ENCODE data around the gene LMO4.
A peak's percentile ranks its signal among the peaks of the same experiment; 100 is the strongest.

Gene LMO4

GRCh38 chr1:87328272-87329050 lies at the start of gene LMO4:
TSS of gene LMO4 (plus strand) at chr1:87328880. CDS start at chr1:87332016, 3,136 bp downstream.
- peak; percentile 98 for DNase-seq (ENCODE audit: low read depth)

DNA sequence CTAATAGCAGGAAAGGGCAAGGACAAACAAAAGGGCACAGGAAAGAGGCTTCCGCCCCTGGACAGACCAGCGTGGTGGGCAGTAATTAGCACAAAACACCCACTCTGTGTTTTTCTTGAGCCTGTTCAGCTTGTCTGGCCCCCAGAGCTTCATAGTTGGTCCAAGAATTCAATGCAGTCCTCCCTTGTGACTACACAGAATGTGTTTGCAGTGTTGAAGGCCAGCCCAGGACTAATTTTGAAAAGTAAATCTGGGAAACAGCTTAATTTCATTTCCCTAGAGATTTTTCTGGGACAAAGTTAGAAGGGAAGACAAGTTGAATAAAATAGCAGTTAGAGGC lies 49.2 kb upstream of the LMO4 start:
- no peak for DNase-seq (ENCODE audit: low read depth)

GRCh38 chr1:87279966-87280535 lies 48.6 kb upstream of the LMO4 start:
- peak; percentile 43 for DNase-seq (ENCODE audit: low read depth)

- no peak for DNase-seq (ENCODE audit: low read depth)
Measured at GRCh38 chr1:87284456-87285240, 44.0 kb upstream of the LMO4 start.

DNA sequence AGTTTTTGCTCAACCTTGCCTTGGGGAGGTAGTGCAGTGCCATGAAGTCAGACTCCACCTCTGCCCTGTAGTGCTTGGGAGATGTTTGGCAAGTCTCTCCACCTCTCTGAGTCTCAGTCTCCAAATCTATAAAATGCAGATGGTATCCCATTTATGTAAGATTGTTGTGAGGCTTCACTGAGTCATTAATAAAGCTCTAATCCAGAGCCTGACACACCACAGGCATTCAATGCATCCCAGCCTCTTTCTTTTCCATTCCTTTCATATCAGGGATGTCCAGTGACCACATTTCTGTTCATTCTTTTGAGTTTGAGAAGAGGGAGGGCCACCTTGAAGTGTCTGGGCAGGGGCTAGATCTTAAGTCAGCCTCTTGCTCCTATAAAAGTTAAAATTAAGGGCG lies 37.6 kb upstream of the LMO4 start:
- peak; percentile 8 for DNase-seq (ENCODE audit: low read depth)

DNA sequence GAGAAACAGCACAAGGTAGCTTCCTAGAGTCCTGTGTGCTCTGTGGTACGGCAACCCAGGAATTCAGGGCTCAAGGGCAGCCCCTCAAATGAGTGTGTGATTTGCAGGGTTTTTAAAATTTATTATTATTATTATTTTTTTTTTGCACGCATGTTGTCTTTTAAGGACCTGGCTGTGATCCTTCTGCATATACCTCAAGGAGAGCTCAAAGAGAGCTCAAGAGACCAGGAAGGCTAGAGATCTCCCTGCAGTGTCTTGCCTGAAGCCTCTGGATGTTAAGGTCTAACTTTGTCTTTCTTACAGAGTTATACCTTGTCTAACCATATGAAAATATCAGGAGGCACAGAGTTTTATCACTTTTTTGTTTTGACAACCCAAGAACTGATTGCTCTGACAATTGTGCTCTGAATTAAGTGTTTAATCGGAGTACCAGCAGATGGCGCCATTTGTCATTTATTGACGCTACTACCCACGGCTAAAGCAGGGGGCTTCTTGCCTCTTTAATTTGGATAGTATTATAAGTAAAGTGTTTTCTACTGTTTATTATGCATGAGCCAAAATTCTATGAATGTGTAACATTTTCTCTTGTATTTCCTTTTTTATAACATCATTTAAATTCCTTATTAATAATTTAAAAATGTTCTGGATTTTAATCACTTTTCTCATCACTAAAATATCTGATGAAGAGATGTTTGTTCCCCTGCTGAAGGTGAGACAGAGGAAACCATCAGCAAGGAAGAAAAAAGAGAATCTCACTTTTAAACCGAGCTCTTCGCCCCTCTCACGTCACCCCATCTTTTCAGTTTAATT lies 35.8 kb upstream of the LMO4 start:
- DNase-seq (ENCODE audit: low read depth) = peak; percentile 71

DNA sequence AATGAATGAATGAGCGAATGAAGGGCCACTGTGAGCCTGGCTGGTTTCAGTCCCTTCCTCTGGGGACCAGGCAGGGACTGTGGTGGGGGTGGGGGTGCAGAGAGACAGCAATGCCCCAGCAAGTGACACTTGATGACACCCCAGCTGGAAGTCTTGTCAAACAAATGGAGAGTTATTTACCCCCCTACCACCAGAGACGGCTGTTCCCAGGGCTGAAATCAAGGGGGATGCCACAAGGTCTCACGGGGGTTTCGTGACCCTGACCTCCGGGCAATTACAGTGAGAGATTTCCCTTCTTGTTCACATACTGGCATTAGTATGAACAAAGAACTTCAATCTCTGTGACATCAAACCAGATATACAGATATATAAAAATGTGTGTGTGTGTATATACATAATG lies 34.0 kb upstream of the LMO4 start:
- DNase-seq (ENCODE audit: low read depth) = no peak

DNA sequence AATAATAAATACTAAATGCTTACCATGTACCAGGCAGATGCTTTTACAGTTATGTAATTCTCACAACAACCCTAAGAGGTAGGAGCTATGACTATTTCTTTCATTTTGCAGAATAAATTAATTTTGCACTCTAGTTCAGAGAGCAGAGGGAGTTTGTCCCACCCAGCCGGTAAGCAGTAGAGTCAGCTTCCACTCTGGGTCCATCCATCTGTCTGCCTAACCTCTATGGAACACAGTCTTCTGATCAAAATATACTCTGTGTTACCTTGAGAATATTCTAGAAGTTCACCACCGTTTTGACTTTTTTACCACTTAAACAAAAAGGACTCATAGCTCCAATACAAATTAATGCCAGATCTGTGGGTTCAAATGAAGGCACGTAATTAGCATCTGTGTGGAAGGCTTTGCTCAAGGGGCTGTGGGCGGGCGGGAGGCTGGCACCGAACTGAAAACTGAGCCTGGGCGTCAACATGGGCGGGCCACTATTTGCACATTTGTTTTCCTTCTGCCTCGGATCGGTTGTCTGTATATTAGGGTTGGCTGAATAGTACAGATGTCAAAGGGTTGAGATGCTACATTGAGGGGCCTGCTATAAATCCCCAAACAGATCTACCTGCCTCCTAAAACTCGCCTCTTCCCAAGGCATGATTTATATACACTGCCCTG lies 33.1 kb upstream of the LMO4 start:
- DNase-seq (ENCODE audit: low read depth) = no peak

DNA sequence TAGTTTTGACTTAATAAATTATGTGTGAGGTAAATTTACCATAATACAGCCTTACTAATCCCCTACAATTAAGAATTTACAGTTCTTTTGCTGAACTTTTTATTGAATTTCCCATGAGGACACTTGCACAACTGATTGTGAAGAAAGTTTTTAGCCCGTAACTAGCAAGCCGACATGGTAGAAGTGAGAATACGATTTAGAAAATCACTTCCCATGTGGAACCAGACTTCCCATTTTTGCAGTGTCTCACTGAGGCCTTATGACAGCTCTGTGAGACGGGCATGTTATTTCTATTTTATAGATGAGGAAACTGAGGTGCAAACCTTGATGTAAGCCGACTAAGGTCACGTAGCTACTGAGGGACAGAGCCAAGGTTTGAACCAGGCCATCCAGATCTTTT lies 32.5 kb upstream of the LMO4 start:
- DNase-seq (ENCODE audit: low read depth) = no peak

- no peak for DNase-seq (ENCODE audit: low read depth)
Measured at GRCh38 chr1:87299661-87300060, 29.0 kb upstream of the LMO4 start.

GRCh38 chr1:87300628-87301027 lies 28.1 kb upstream of the LMO4 start:
- no peak for DNase-seq (ENCODE audit: low read depth)

- no peak for DNase-seq (ENCODE audit: low read depth)
Measured at GRCh38 chr1:87305151-87305550, 23.5 kb upstream of the LMO4 start.

DNA sequence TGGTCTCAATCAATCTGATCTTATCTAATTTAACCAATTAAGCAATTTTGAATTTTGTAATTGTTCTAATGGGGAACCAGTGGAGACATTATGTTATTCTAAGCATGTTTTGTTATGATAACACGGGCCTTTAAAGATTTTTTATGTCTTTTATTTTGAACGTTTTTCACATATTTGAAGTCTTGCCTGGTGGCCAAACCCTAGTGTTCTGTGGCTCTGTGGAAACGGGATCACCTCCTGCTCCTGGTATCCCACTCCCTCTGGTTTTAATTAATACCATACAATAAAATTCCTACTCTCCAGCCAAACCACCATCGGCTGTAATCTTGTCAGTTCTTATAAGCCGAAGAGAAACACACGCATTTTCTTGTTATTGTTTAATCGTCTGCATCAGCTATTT lies 22.9 kb upstream of the LMO4 start:
- DNase-seq (ENCODE audit: low read depth) = no peak

- no peak for DNase-seq (ENCODE audit: low read depth)
Measured at GRCh38 chr1:87307306-87307705, 21.4 kb upstream of the LMO4 start.

- no peak for DNase-seq (ENCODE audit: low read depth)
Measured at GRCh38 chr1:87307931-87308330, 20.7 kb upstream of the LMO4 start.

DNA sequence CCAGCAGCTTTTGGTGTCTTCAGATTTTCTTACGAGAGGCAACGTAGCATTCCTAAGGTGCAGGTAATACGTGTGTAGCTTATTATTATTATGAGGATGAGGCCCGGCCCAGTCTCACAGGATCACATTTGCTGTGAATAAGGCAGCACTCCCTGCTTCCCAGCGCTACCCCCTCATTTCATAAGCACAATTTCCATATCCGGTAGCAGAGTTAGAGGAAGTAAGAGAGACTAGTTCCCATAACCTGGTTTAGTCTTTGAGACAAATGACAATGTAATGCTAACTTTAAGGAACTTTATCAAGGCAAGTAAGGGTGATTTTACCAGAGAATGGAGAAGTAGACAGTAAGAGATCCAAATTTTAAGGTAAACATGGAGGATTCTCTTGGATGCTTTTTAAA lies 14.6 kb upstream of the LMO4 start:
- DNase-seq (ENCODE audit: low read depth) = no peak

- no peak for DNase-seq (ENCODE audit: low read depth)
Measured at GRCh38 chr1:87318056-87318650, 10.5 kb upstream of the LMO4 start.

DNA sequence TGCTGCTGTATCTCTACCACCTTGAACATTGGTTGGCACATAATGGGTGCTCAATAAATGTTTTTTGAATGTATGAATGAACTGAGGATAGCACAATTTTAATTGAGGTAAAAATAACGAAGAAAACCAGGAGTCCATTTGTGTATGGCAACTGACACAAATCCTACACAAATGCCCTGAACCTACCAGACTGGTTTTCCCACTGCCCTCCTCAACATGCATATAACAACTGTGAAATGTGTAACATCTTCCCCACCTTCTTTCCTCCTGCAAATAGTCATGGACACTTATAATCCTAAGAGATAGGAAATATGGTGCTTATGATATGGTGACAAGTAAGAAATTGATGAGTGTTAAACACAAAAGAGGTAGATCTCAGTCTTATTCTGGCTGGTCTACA lies 9.9 kb upstream of the LMO4 start:
- DNase-seq (ENCODE audit: low read depth) = no peak

GRCh38 chr1:87325982-87326738 lies 2.5 kb upstream of the LMO4 start:
- peak; percentile 68 for DNase-seq (ENCODE audit: low read depth)

- DNase-seq (ENCODE audit: low read depth) = no peak
Measured at GRCh38 chr1:87327376-87328271, 1.1 kb upstream of the LMO4 start.

All from ELR (cell line).